Liver (tissue), 9 donors: ENCODE measurements around the gene SEMA5A. TPM values are rescaled to one million over a fixed set of nuclear protein-coding genes. Genes with fewer than 3 reads are reported as not detected.
A peak's percentile ranks its signal among the peaks of the same experiment; 100 is the strongest.

Experiments used
- DNase-seq: peaks from one replicate; pipeline ENCODE4 v3.0.0-alpha.2; 2017; ENCODE audit warnings: low spot score
- H3K27ac ChIP-seq, 2 donors: one replicate each; pipeline ENCODE4 v1.7.0; 2013; ENCODE audit warnings: inconsistent platforms in 2 of 2, low read length in 2 of 2, control low read depth in 1 of 2, low read depth in 1 of 2, mild to moderate bottlenecking in 1 of 2
- H3K27me3 ChIP-seq, 4 donors: one replicate each; pipeline versions ENCODE4 v1.6.1 to v1.7.0; 2013; ENCODE audit warnings: low read length in 3 of 4, inconsistent platforms in 1 of 4, mild to moderate bottlenecking in 1 of 4, moderate library complexity in 1 of 4; ENCODE audit not compliant: control insufficient read depth in 4 of 4, insufficient read depth in 4 of 4
- H3K36me3 ChIP-seq, 4 donors: one replicate each; pipeline versions ENCODE4 v1.6.1 to v1.7.0; 2013; ENCODE audit warnings: low read length in 3 of 4, mild to moderate bottlenecking in 3 of 4, low read depth in 1 of 4, moderate library complexity in 1 of 4; ENCODE audit not compliant: control insufficient read depth in 4 of 4, insufficient read depth in 3 of 4
- H3K4me1 ChIP-seq, 4 donors: one replicate each; pipeline versions ENCODE4 v1.6.1 to v1.7.0; 2013; ENCODE audit warnings: low read length in 3 of 4, mild to moderate bottlenecking in 3 of 4, moderate library complexity in 1 of 4; ENCODE audit not compliant: control insufficient read depth in 4 of 4, insufficient read depth in 4 of 4
- H3K4me3 ChIP-seq, 3 donors: one replicate each; pipeline versions ENCODE4 v1.6.1 to v1.7.0; 2013; ENCODE audit warnings: low read length in 3 of 3, control low read depth in 1 of 3, low read depth in 1 of 3, mild to moderate bottlenecking in 1 of 3
- H3K9ac ChIP-seq, 2 donors: one replicate each; pipeline ENCODE4 v1.7.0; 2013; ENCODE audit warnings: low read length in 2 of 2, mild to moderate bottlenecking in 2 of 2, moderate library complexity in 2 of 2, control low read depth in 1 of 2, low read depth in 1 of 2
- H3K9me3 ChIP-seq, 4 donors: one replicate each; pipeline versions ENCODE4 v1.6.1 to v1.7.0; 2013; ENCODE audit warnings: low read length in 3 of 4; ENCODE audit not compliant: control insufficient read depth in 4 of 4
- ATF3 ChIP-seq: IDR thresholded peaks from 2 replicates; pipeline ENCODE4 v1.6.1; 2016; ENCODE audit warnings: antibody characterized with exemption
- CTCF ChIP-seq: fragments of 150-350 bp; IDR thresholded peaks from 2 replicates; pipeline ENCODE4 v1.5.1; 2017; ENCODE audit warnings: improper control_type of control experiment, low read depth, low read length; ENCODE audit not compliant: missing input control
- EGR1 ChIP-seq, 2 donors: IDR thresholded peaks; 2 replicates each; pipeline ENCODE4 v1.6.1; 2016 to 2018; ENCODE audit warnings: antibody characterized with exemption in 2 of 2, low read depth in 2 of 2
- FOXA1 ChIP-seq: IDR thresholded peaks from 2 replicates; pipeline ENCODE4 v1.6.1; 2016; ENCODE audit warnings: antibody characterized with exemption
- FOXA2 ChIP-seq: IDR thresholded peaks from 2 replicates; pipeline ENCODE4 v1.6.1; 2016; ENCODE audit warnings: antibody characterized with exemption
- GABPA ChIP-seq, 2 donors: IDR thresholded peaks in 1 of 2; conservative IDR thresholded peaks in 1 of 2; 2 replicates each; pipeline ENCODE4 v1.6.1; 2016; ENCODE audit warnings: antibody characterized with exemption in 2 of 2, mild to moderate bottlenecking in 1 of 2, moderate library complexity in 1 of 2
- HNF4A ChIP-seq, 2 donors: conservative IDR thresholded peaks; 2 replicates each; pipeline ENCODE4 v1.6.1; 2016; ENCODE audit warnings: antibody characterized with exemption in 2 of 2, mild to moderate bottlenecking in 2 of 2
- HNF4G ChIP-seq: IDR thresholded peaks from 2 replicates; pipeline ENCODE4 v1.6.1; 2016; ENCODE audit warnings: antibody characterized with exemption
- JUND ChIP-seq, 2 donors: IDR thresholded peaks; 2 replicates each; pipeline ENCODE4 v1.6.1; 2016; ENCODE audit warnings: antibody characterized with exemption in 2 of 2
- MAX ChIP-seq: IDR thresholded peaks from 2 replicates; pipeline ENCODE4 v1.6.1; 2016; ENCODE audit warnings: antibody characterized with exemption
- NR2F2 ChIP-seq: IDR thresholded peaks from 2 replicates; pipeline ENCODE4 v1.6.1; 2016; ENCODE audit warnings: antibody characterized with exemption
- RAD21 ChIP-seq, 2 donors: IDR thresholded peaks; 2 replicates each; pipeline ENCODE4 v1.6.1; 2016; ENCODE audit warnings: antibody characterized with exemption in 2 of 2, mild to moderate bottlenecking in 2 of 2
- REST ChIP-seq: IDR thresholded peaks from 2 replicates; pipeline ENCODE4 v1.6.1; 2016; ENCODE audit warnings: antibody characterized with exemption, mild to moderate bottlenecking
- RXRA ChIP-seq, 2 donors: IDR thresholded peaks; 2 replicates each; pipeline ENCODE4 v1.6.1; 2017 to 2018; ENCODE audit warnings: antibody characterized with exemption in 2 of 2, mild to moderate bottlenecking in 1 of 2
- SP1 ChIP-seq: IDR thresholded peaks from 2 replicates; pipeline ENCODE4 v1.6.1; 2018; ENCODE audit warnings: antibody characterized with exemption, mild to moderate bottlenecking
- TAF1 ChIP-seq: conservative IDR thresholded peaks from 2 replicates; pipeline ENCODE4 v1.6.1; 2016; ENCODE audit warnings: antibody characterized with exemption, mild to moderate bottlenecking
- YY1 ChIP-seq: IDR thresholded peaks from 2 replicates; pipeline ENCODE4 v1.6.1; 2016; ENCODE audit warnings: antibody characterized with exemption, mild to moderate bottlenecking
- ZBTB33 ChIP-seq: IDR thresholded peaks from 2 replicates; pipeline ENCODE4 v1.6.1; 2016; ENCODE audit warnings: antibody characterized with exemption
- WGBS: extraction: QIAGEN DNeasy Blood & Tissue Kit; methylation state at CpG from one replicate; pipeline ENCODE4 v1.1.7; 2013; 5-methylcytosine and 5-hydroxymethylcytosine counted together
- polyA plus RNA-seq, 2 donors: library from polyadenylated mRNA; stranded (reverse) in 1 of 2; unstranded in 1 of 2; fragments of 200-250 nt in 1 of 2; fragments of >200 nt in 1 of 2; fragmentation: Nextera tagmentation in 1 of 2; extraction: Ambion mirVana in 1 of 2; gene quantifications; one replicate each; pipeline versions ENCODE4 v1.2.1 to v1.2.3, GENCODE V29; 2013 to 2015
- total RNA-seq, 2 donors: library from RNA; depleted of rRNA; stranded (reverse); fragments of >200 nt; gene quantifications; one replicate each; pipeline ENCODE4 v1.2.3, GENCODE V29; 2014
- donor health status: healthy.
- donor health status: healthy.
- donor health status: healthy.
- donor health status: healthy.
- donor health status: healthy.

Gene SEMA5A
- total RNA-seq (1 to 10 TPM; 4.9 to 5.8 TPM), polyA plus RNA-seq (1 to 10 TPM; 1.1 to 1.4 TPM)

GRCh38 chr5:9545992-9546851, at the start of gene SEMA5A:
Gene SEMA5A (minus strand): TSS chr5:9546075. CDS start chr5:9379946, 166,129 bp downstream.
- Histone ChIP-seq H3K9ac (peak within 1 kb of the TSS in 1 of 2 donors; percentile 6), H3K27ac (peak within 1 kb of the TSS; percentile 30 to 58), H3K36me3 (peaks cover 0 to 6% (median 0%) of the 10 kb centered on the region in 4 donors), H3K9me3 (no peaks in the 10 kb centered on the region), H3K4me1 (peaks cover 5 to 19% (median 15%) of the 10 kb centered on the region in 4 donors), H3K4me3 (peak within 1 kb of the TSS; percentile 56 to 89 (median 70)), H3K27me3 (no peaks in the 10 kb centered on the region)
- peak; percentile 52 for DNase-seq
- WGBS = 4% methylated on average over 74 of the region's 84 CpGs
- TF ChIP-seq YY1 (peak; percentile 17), RAD21 (IDR thresholded peaks at IDR 0.05) (peak in 1 of 2 donors; percentile 12), SP1 (no peak)

GRCh38 chr5:9594913-9595312, 49.0 kb upstream of the SEMA5A start:
- no peak for DNase-seq
- Histone ChIP-seq H3K9me3 (no peaks in the 10 kb centered on the region), H3K4me3 (no peak overlapping the region), H3K27ac (no peak overlapping the region), H3K27me3 (no peaks in the 10 kb centered on the region), H3K36me3 (no peaks in the 10 kb centered on the region), H3K9ac (no peak overlapping the region), H3K4me1 (no peaks in the 10 kb centered on the region)
- TF ChIP-seq CTCF (no peak), JUND (IDR thresholded peaks at IDR 0.05) (no peak), ZBTB33 (no peak), FOXA1 (no peak), MAX (no peak), FOXA2 (no peak), GABPA (IDR thresholded peaks at IDR 0.05 in 1 of 2, conservative IDR thresholded peaks at IDR 0.05 in 1 of 2) (no peak), HNF4A (conservative IDR thresholded peaks at IDR 0.05) (no peak), YY1 (no peak), RAD21 (IDR thresholded peaks at IDR 0.05) (no peak), SP1 (no peak), RXRA (IDR thresholded peaks at IDR 0.05) (no peak), HNF4G (no peak), TAF1 (no peak), NR2F2 (no peak), EGR1 (IDR thresholded peaks at IDR 0.05; ENCODE audit: low read depth in 2 of 2) (no peak), REST (no peak), ATF3 (no peak)
